ENCODE data around the gene COPZ1.
A peak's percentile ranks its signal among the peaks of the same experiment; 100 is the strongest.

Gene COPZ1

GRCh38 chr12:54292931-54293241, 32.0 kb upstream of the COPZ1 start:
- H3K27ac ChIP-seq: no peak overlapping the region
- no peak for TF ChIP-seq ZFX (IDR thresholded peaks at IDR 0.05)
- TF ChIP-seq CTCF (conservative IDR thresholded peaks at IDR 0.05): no peak

- H3K27ac ChIP-seq: no peak overlapping the region
- TF ChIP-seq CTCF (conservative IDR thresholded peaks at IDR 0.05) (peak; percentile 87), ZFX (IDR thresholded peaks at IDR 0.05) (no peak)
These were observed 30.6 kb upstream of the COPZ1 start for GRCh38 chr12:54294152-54294952.

GRCh38 chr12:54294953-54295566, 29.9 kb upstream of the COPZ1 start:
- no peak overlapping the region for H3K27ac ChIP-seq
- TF ChIP-seq CTCF (conservative IDR thresholded peaks at IDR 0.05) (no peak), ZFX (IDR thresholded peaks at IDR 0.05) (no peak)

GRCh38 chr12:54296393-54297099, 28.4 kb upstream of the COPZ1 start:
- no peak overlapping the region for H3K27ac ChIP-seq
- TF ChIP-seq CTCF (conservative IDR thresholded peaks at IDR 0.05) (no peak), ZFX (IDR thresholded peaks at IDR 0.05) (no peak)

- H3K27ac ChIP-seq: no peak overlapping the region
- TF ChIP-seq ZFX (IDR thresholded peaks at IDR 0.05) (no peak), CTCF (conservative IDR thresholded peaks at IDR 0.05) (no peak)
These were observed 26.0 kb upstream of the COPZ1 start for GRCh38 chr12:54298904-54299303.

- no peak overlapping the region for H3K27ac ChIP-seq
- TF ChIP-seq ZFX (IDR thresholded peaks at IDR 0.05) (no peak), CTCF (conservative IDR thresholded peaks at IDR 0.05) (no peak)
These were observed 25.3 kb upstream of the COPZ1 start for GRCh38 chr12:54299515-54300224.

Measured in C4-2B (cell line).